IMR-90 (cell line): ENCODE data around the gene DOCK10. TPM values are rescaled to one million over a fixed set of nuclear protein-coding genes. Genes with fewer than 3 reads are reported as not detected.
A peak's percentile ranks its signal among the peaks of the same experiment; 100 is the strongest.

Experiments
- ATAC-seq: fragments of 200-7000 bp; cut with Tn5 transposase; 2 replicates; pipeline ENCODE4 v1.9.1; 2020; ENCODE audit warnings: low read depth, mild to moderate bottlenecking, moderate library complexity
- BruUV-seq: library from RNA; stranded (reverse); fragments of 400-500 nt; replicated peaks from 2 replicates; lab custom pipeline; 2021; lab: Mats Ljungman, UMichigan
- CTCF ChIA-PET: fragments of 300-600 bp; formaldehyde crosslinking; extraction: SDS; loops from one replicate; lab custom pipeline; 2021; ENCODE audit warnings: antibody characterized with exemption; lab: Yijun Ruan, JAX
- POLR2A ChIA-PET: fragments of 300-600 bp; sonication (Branson Sonifier 250); formaldehyde crosslinking; loops from one replicate; lab custom pipeline; 2022; ENCODE audit warnings: antibody characterized with exemption; ENCODE audit not compliant: unreplicated experiment; lab: Charles Lee
- DNase-seq: peaks from one replicate; pipeline ENCODE4 v3.0.0; 2013
- H2AFZ ChIP-seq: replicated peaks from 2 replicates; pipeline ENCODE3; 2013; ENCODE audit warnings: low read length, mild to moderate bottlenecking; ENCODE audit not compliant: poor library complexity
- H2AK5ac ChIP-seq: 2 replicates; pipeline ENCODE4 v1.6.1; 2013; ENCODE audit warnings: low read depth, low read length, inconsistent platforms
- H2AK9ac ChIP-seq: replicated peaks from 2 replicates; pipeline ENCODE3; 2013; ENCODE audit warnings: mild to moderate bottlenecking, low read depth, low read length, moderate library complexity; ENCODE audit not compliant: poor library complexity
- H2BK120ac ChIP-seq: 2 replicates; pipeline ENCODE4 v1.6.1; 2013; ENCODE audit warnings: low read depth, low read length, inconsistent platforms
- H2BK15ac ChIP-seq: 3 replicates; pipeline ENCODE4 v1.6.1; 2013; ENCODE audit warnings: low read depth, low read length, inconsistent platforms
- H2BK20ac ChIP-seq: 2 replicates; pipeline ENCODE4 v1.6.1; 2013; ENCODE audit warnings: low read depth, mild to moderate bottlenecking, inconsistent platforms, low read length, moderate library complexity
- H2BK5ac ChIP-seq: 2 replicates; pipeline ENCODE4 v1.6.1; 2013; ENCODE audit warnings: mild to moderate bottlenecking, low read depth, low read length, inconsistent platforms; ENCODE audit not compliant: poor library complexity, severe bottlenecking
- H3K14ac ChIP-seq: replicated peaks from 2 replicates; pipeline ENCODE4 v1.6.1; 2013; ENCODE audit warnings: low read depth, low read length, inconsistent platforms
- H3K18ac ChIP-seq: 2 replicates; pipeline ENCODE4 v1.6.1; 2013; ENCODE audit warnings: low read depth, low read length, control low read depth
- H3K23ac ChIP-seq: 2 replicates; pipeline ENCODE4 v1.6.1; 2013; ENCODE audit warnings: low read depth, low read length, inconsistent platforms
- H3K27ac ChIP-seq: 2 replicates; pipeline ENCODE4 v1.5.1; 2013; ENCODE audit warnings: mild to moderate bottlenecking, control low read depth, low read length; ENCODE audit not compliant: insufficient read depth
- H3K27me3 ChIP-seq: 2 replicates; pipeline ENCODE4 v1.6.1; 2013; ENCODE audit warnings: low read length; ENCODE audit not compliant: control insufficient read depth, insufficient read depth
- H3K36me3 ChIP-seq: 2 replicates; pipeline ENCODE4 v1.6.1; 2013; ENCODE audit warnings: low read length, mixed read lengths; ENCODE audit not compliant: control insufficient read depth, insufficient read depth
- H3K4ac ChIP-seq: 2 replicates; pipeline ENCODE4 v1.6.1; 2013; ENCODE audit warnings: low read depth, low read length, inconsistent platforms
- H3K4me1 ChIP-seq: 2 replicates; pipeline ENCODE4 v1.6.1; 2013; ENCODE audit warnings: low read length, mixed read lengths; ENCODE audit not compliant: control insufficient read depth, insufficient read depth
- H3K4me2 ChIP-seq: 2 replicates; pipeline ENCODE4 v1.6.1; 2013; ENCODE audit warnings: low read depth, mild to moderate bottlenecking, control low read depth, low read length, moderate library complexity
- H3K4me3 ChIP-seq: 2 replicates; pipeline ENCODE4 v1.5.1; 2013; ENCODE audit warnings: low read depth, mild to moderate bottlenecking, control low read depth, low read length, moderate library complexity; ENCODE audit not compliant: insufficient read depth
- H3K56ac ChIP-seq: 2 replicates; pipeline ENCODE4 v1.6.1; 2013; ENCODE audit warnings: low read length, inconsistent platforms; ENCODE audit not compliant: insufficient read depth; ENCODE audit errors: extremely low read depth
- H3K79me1 ChIP-seq, 2 experiments: 2 replicates each; pipeline ENCODE4 v1.6.1; 2013; ENCODE audit warnings: low read length in 2 of 2, inconsistent platforms in 1 of 2, low read depth in 1 of 2
- H3K9ac ChIP-seq: 2 replicates; pipeline ENCODE4 v1.6.1; 2013; ENCODE audit warnings: low read depth, low read length, control low read depth
- H3K9me1 ChIP-seq: 2 replicates; pipeline ENCODE4 v1.6.1; 2013; ENCODE audit warnings: low read length, inconsistent platforms; ENCODE audit not compliant: insufficient read depth
- H3K9me3 ChIP-seq: 2 replicates; pipeline ENCODE4 v1.6.1; 2013; ENCODE audit warnings: low read length; ENCODE audit not compliant: control insufficient read depth, insufficient read depth
- H4K20me1 ChIP-seq: 2 replicates; pipeline ENCODE4 v1.6.1; 2013; ENCODE audit warnings: low read length, inconsistent platforms; ENCODE audit not compliant: insufficient read depth
- H4K5ac ChIP-seq: 2 replicates; pipeline ENCODE4 v1.6.1; 2013; ENCODE audit warnings: mild to moderate bottlenecking, low read depth, low read length, control low read depth
- H4K8ac ChIP-seq, 2 experiments: 2 replicates each; pipeline ENCODE4 v1.6.1; 2013; ENCODE audit warnings: low read depth in 2 of 2, low read length in 2 of 2, control low read depth in 1 of 2, inconsistent platforms in 1 of 2
- H4K91ac ChIP-seq: 2 replicates; pipeline ENCODE4 v1.6.1; 2013; ENCODE audit warnings: low read depth, low read length, inconsistent platforms; ENCODE audit not compliant: insufficient read depth
- CEBPB ChIP-seq: IDR thresholded peaks from 2 replicates; pipeline ENCODE4 v1.6.1; 2012; ENCODE audit warnings: low read depth, low read length, improper control_type of control experiment
- FOS ChIP-seq: fragments of 150-350 bp; IDR thresholded peaks from 2 replicates; pipeline ENCODE4 v1.6.1; 2016; ENCODE audit warnings: low read depth, low read length
- MXI1 ChIP-seq: IDR thresholded peaks from 2 replicates; pipeline ENCODE4 v1.6.1; 2012; ENCODE audit warnings: low read depth, mild to moderate bottlenecking, low read length, moderate library complexity, borderline replicate concordance
- NFE2L2 ChIP-seq: fragments of 150-350 bp; IDR thresholded peaks from 2 replicates; pipeline ENCODE4 v1.6.1; 2016; ENCODE audit warnings: low read depth, mild to moderate bottlenecking, low read length
- RFX5 ChIP-seq: IDR thresholded peaks from 2 replicates; pipeline ENCODE4 v1.8.0; 2012; ENCODE audit warnings: low read depth, mild to moderate bottlenecking, low read length, moderate library complexity
- dilution Hi-C: fragments of 300-500 bp; cut with HindIII; formaldehyde crosslinking; loops from one replicate; pipeline ENCODE4 v1.14.3; 2018; ENCODE audit warnings: low sequenced_read_pairs; ENCODE audit not compliant: unreplicated experiment
- in situ Hi-C: fragments of 300-500 bp; cut with MboI; formaldehyde crosslinking; loops from 3 replicates; pipeline ENCODE4 v1.14.3; 2019; ENCODE audit warnings: low sequenced_read_pairs, inconsistent platforms, mixed read lengths
- intact Hi-C: fragments of 100-400 bp; cut with micrococcal nuclease; formaldehyde crosslinking; loops from 2 replicates; pipeline ENCODE4 v1.10.0; 2022
- polyA plus RNA-seq, 3 experiments: library from polyadenylated mRNA; depleted of rRNA; stranded (reverse); fragments of >200 nt; gene quantifications; 2 replicates each; pipeline ENCODE4 v1.2.3, GENCODE V29; 2012; ENCODE audit warnings: low replicate concordance in 1 of 3
- total RNA-seq: library from RNA; depleted of rRNA; stranded (reverse); fragments of >200 nt; gene quantifications from 2 replicates; pipeline ENCODE4 v1.2.3, GENCODE V29; 2012
- TF ChIP-seq, protein P1 (sequence below): conservative IDR thresholded peaks from 2 replicates; pipeline ENCODE4 v1.5.1; 2012; ENCODE audit warnings: mild to moderate bottlenecking, low read depth, low read length, improper control_type of control experiment
- TF ChIP-seq, protein P2 (sequence below): fragments of 150-350 bp; IDR thresholded peaks from 2 replicates; pipeline ENCODE4 v1.6.1; 2016; ENCODE audit warnings: low read depth, mild to moderate bottlenecking, low read length, moderate library complexity, borderline replicate concordance

DOCK10 gene
- total and polyA plus RNA-seq, 2 of the 4 experiments (the other 2 are of a cell fraction): 58.6 to 75.3 TPM

DNA sequence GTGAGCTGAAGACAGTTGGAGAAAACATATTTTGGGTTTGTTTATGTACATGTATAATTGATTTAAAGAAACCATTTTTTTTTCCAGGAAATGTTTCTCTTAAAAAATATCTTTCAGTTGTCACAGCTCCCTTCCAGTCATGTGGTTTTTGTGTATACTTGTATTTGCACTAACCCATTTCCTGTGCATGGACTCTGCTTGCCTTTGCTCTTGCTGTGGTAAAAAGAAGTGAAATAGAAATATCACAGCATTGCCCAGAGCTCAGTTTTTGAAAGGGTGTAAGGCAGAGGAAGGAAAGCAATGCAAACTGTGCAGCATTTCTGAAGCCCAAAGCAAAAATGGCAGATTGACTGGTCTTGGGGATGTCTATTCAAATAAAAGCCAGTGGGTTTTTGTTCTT, 10.4 kb upstream of the DOCK10 start:
- H3K36me3 ChIP-seq: no peaks in the 10 kb centered on the region
- no peak overlapping the region for H3K56ac ChIP-seq
- no peaks in the 10 kb centered on the region for H3K9me3 ChIP-seq
- H3K4ac ChIP-seq: no peak overlapping the region
- H3K4me2 ChIP-seq: no peak overlapping the region
- ChIA-PET CTCF (interaction anchor here (0.7 to 1.1 kb wide), 2 partner anchors 11 to 35 kb away, joined by 3 to 5 read pairs; partner anchors contain the start of gene DOCK10), POLR2A (interaction anchor here (0.6 kb wide), 1 partner anchor 277 kb away, joined by 5 read pairs; no protein-coding TSS in a partner anchor)
- H4K5ac ChIP-seq: no peak overlapping the region
- BruUV-seq: no TSS peak
- no peak overlapping the region for H2AK5ac ChIP-seq
- H2BK5ac ChIP-seq: no peak overlapping the region
- no peak overlapping the region for H3K9ac ChIP-seq
- no peak overlapping the region for H4K91ac ChIP-seq
- intact Hi-C loops: no loop called here
- no peak overlapping the region for H2AK9ac ChIP-seq
- H3K79me1 ChIP-seq: no peaks in the 10 kb centered on the region
- no peak overlapping the region for H3K23ac ChIP-seq
- H3K27me3 ChIP-seq: no peaks in the 10 kb centered on the region
- H2BK15ac ChIP-seq: no peak overlapping the region
- in situ Hi-C loops: no loop called here
- H3K4me1 ChIP-seq: no peaks in the 10 kb centered on the region; the same call in 1 of the 2 replicates
- no peak overlapping the region for H3K27ac ChIP-seq
- no peak overlapping the region for H3K4me3 ChIP-seq
- no peak overlapping the region for H2BK120ac ChIP-seq
- H3K9me1 ChIP-seq: no peaks in the 10 kb centered on the region
- no peak overlapping the region for H3K14ac ChIP-seq
- H3K18ac ChIP-seq: no peak overlapping the region
- peak; percentile 50 for ATAC-seq
- no peak for TF ChIP-seq MXI1
- TF ChIP-seq, protein P1, sequence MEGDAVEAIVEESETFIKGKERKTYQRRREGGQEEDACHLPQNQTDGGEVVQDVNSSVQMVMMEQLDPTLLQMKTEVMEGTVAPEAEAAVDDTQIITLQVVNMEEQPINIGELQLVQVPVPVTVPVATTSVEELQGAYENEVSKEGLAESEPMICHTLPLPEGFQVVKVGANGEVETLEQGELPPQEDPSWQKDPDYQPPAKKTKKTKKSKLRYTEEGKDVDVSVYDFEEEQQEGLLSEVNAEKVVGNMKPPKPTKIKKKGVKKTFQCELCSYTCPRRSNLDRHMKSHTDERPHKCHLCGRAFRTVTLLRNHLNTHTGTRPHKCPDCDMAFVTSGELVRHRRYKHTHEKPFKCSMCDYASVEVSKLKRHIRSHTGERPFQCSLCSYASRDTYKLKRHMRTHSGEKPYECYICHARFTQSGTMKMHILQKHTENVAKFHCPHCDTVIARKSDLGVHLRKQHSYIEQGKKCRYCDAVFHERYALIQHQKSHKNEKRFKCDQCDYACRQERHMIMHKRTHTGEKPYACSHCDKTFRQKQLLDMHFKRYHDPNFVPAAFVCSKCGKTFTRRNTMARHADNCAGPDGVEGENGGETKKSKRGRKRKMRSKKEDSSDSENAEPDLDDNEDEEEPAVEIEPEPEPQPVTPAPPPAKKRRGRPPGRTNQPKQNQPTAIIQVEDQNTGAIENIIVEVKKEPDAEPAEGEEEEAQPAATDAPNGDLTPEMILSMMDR: no peak
- TF ChIP-seq CEBPB: no peak
- no peak for TF ChIP-seq NFE2L2
- no peak for TF ChIP-seq RFX5
- TF ChIP-seq, protein P2, sequence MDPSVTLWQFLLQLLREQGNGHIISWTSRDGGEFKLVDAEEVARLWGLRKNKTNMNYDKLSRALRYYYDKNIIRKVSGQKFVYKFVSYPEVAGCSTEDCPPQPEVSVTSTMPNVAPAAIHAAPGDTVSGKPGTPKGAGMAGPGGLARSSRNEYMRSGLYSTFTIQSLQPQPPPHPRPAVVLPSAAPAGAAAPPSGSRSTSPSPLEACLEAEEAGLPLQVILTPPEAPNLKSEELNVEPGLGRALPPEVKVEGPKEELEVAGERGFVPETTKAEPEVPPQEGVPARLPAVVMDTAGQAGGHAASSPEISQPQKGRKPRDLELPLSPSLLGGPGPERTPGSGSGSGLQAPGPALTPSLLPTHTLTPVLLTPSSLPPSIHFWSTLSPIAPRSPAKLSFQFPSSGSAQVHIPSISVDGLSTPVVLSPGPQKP: no peak
- no peak for TF ChIP-seq FOS
- peak; percentile 39 for DNase-seq
- no peaks in the 10 kb centered on the region for H4K20me1 ChIP-seq
- no peak overlapping the region for H4K8ac ChIP-seq
- dilution Hi-C loops: no loop called here
- no peak overlapping the region for H2AFZ ChIP-seq
- no peak overlapping the region for H2BK20ac ChIP-seq
